ENCODE data around the gene SYCP2L. TPM values are rescaled to one million over a fixed set of nuclear protein-coding genes. Genes with fewer than 3 reads are reported as not detected.

Gene SYCP2L
- polyA plus RNA-seq, 1 of the 3 experiments (the other 2 are of a cell fraction), result 0.82 TPM

DNA sequence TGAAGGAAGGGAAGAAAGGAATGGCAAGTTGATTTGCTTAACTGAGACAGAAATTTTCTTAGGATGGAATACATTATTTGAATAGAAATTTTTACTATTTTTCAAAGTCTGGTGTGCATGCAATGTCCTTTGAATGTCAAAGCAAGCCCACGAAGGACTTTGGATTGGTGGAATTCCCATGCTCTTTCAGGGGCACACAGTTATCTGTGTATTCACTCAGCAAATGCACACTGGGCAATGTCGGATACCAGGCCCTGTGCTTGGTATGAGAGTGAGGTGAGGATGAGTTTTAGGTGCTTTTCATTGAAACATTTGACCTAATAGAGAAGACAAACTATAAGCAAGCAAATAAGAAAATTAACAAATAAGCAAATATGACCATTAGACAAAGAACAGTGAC, 73.3 kb downstream of the SYCP2L start:
- CTCF ChIA-PET, result interaction anchor here (1.6 to 2.5 kb wide), 3 partner anchors 9 to 536 kb away, joined by 3 to 14 read pairs (median 6); no protein-coding TSS in a partner anchor
- Histone ChIP-seq H3K27ac (ENCODE audit: low read depth in 2 of 2, low read length in 1 of 2) (no peak overlapping the region), H3F3A (replicated peaks; ENCODE audit: insufficient read depth) (peaks cover 13% of the 10 kb centered on the region), H3K36me3 (replicated peaks in 1 of 2; ENCODE audit: control insufficient read depth in 1 of 2, insufficient read depth in 2 of 2, low read length in 1 of 2) (no peaks in the 10 kb centered on the region), H3K9me3 (no peaks in the 10 kb centered on the region), H3K9me2 (no peaks in the 10 kb centered on the region), H3K79me2 (ENCODE audit: insufficient read depth) (no peaks in the 10 kb centered on the region), H3K27me3 (ENCODE audit: insufficient read depth) (no peaks in the 10 kb centered on the region), H3K4me3 (ENCODE audit: low read depth in 2 of 2, low read length in 1 of 2) (no peak overlapping the region), H3K4me2 (no peak overlapping the region), H4K20me1 (ENCODE audit: insufficient read depth) (no peaks in the 10 kb centered on the region), H3K4me1 (ENCODE audit: control insufficient read depth in 1 of 2, insufficient read depth in 2 of 2, low read depth in 1 of 2, low read length in 1 of 2) (peaks cover 3% of the 10 kb centered on the region in 2 experiments; a peak in 2 of 4 replicates), H2AFZ (ENCODE audit: low read depth) (no peak overlapping the region), H3K9ac (no peak overlapping the region)
- DNase-seq, result no peak
- POLR2A ChIA-PET, result no interaction called here
- 83% methylated on average over 2 of the region's 2 CpGs for WGBS (ENCODE audit: low lambda C conversion rate)
- TF ChIP-seq JUND (IDR thresholded peaks at IDR 0.05) (no peak), TAF1 (IDR thresholded peaks at IDR 0.05; ENCODE audit: borderline replicate concordance, low read depth, low read length) (no peak), RXRA (IDR thresholded peaks at IDR 0.05; ENCODE audit: borderline replicate concordance, low read depth) (no peak), RFX5 (IDR thresholded peaks at IDR 0.05; ENCODE audit: low read length) (no peak)

DNA sequence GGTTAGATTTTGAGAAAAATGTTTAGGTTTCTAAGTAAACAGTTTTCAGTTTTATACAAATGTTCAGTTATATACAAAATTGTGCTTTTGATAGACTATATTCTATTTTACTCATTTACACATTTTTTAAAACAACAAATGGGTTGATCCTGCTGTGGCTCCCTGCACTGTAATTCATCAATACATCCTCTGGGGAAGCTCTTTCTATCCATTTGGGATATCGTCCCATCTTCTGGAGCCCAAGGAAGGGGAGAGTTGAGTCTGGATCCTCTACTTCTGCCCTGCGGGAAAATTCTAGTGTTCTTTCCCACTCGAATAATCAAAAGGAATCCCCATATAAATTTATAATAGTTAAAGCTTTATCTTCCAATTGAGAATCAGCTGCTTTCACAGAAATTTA, 75.0 kb downstream of the SYCP2L start:
- no peaks in the 10 kb centered on the region for H3K9me2 ChIP-seq
- POLR2A ChIA-PET, result no interaction called here
- TF ChIP-seq ELF1 (IDR thresholded peaks at IDR 0.05) (no peak), TEAD4 (IDR thresholded peaks at IDR 0.05; ENCODE audit: borderline replicate concordance, insufficient read depth) (no peak), NFIC (IDR thresholded peaks at IDR 0.05; ENCODE audit: borderline replicate concordance) (no peak), CTCF (IDR thresholded peaks at IDR 0.05) (no peak), EP300 (IDR thresholded peaks at IDR 0.05; ENCODE audit: borderline replicate concordance in 1 of 2, low read depth in 1 of 2, low read length in 1 of 2) (no peak), YY1 (IDR thresholded peaks at IDR 0.05; ENCODE audit: low read depth) (no peak), MAX (IDR thresholded peaks at IDR 0.05; ENCODE audit: low read depth) (no peak), NRF1 (IDR thresholded peaks at IDR 0.05; ENCODE audit: low read depth, low read length) (no peak), RFX5 (IDR thresholded peaks at IDR 0.05; ENCODE audit: low read length) (no peak), FOXM1 (IDR thresholded peaks at IDR 0.05; ENCODE audit: low read depth) (no peak)
- TF ChIP-seq, protein P1, sequence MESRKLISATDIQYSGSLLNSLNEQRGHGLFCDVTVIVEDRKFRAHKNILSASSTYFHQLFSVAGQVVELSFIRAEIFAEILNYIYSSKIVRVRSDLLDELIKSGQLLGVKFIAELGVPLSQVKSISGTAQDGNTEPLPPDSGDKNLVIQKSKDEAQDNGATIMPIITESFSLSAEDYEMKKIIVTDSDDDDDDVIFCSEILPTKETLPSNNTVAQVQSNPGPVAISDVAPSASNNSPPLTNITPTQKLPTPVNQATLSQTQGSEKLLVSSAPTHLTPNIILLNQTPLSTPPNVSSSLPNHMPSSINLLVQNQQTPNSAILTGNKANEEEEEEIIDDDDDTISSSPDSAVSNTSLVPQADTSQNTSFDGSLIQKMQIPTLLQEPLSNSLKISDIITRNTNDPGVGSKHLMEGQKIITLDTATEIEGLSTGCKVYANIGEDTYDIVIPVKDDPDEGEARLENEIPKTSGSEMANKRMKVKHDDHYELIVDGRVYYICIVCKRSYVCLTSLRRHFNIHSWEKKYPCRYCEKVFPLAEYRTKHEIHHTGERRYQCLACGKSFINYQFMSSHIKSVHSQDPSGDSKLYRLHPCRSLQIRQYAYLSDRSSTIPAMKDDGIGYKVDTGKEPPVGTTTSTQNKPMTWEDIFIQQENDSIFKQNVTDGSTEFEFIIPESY (IDR thresholded peaks at IDR 0.05; ENCODE audit: borderline replicate concordance, low read depth), result no peak
- TF ChIP-seq, protein P2, sequence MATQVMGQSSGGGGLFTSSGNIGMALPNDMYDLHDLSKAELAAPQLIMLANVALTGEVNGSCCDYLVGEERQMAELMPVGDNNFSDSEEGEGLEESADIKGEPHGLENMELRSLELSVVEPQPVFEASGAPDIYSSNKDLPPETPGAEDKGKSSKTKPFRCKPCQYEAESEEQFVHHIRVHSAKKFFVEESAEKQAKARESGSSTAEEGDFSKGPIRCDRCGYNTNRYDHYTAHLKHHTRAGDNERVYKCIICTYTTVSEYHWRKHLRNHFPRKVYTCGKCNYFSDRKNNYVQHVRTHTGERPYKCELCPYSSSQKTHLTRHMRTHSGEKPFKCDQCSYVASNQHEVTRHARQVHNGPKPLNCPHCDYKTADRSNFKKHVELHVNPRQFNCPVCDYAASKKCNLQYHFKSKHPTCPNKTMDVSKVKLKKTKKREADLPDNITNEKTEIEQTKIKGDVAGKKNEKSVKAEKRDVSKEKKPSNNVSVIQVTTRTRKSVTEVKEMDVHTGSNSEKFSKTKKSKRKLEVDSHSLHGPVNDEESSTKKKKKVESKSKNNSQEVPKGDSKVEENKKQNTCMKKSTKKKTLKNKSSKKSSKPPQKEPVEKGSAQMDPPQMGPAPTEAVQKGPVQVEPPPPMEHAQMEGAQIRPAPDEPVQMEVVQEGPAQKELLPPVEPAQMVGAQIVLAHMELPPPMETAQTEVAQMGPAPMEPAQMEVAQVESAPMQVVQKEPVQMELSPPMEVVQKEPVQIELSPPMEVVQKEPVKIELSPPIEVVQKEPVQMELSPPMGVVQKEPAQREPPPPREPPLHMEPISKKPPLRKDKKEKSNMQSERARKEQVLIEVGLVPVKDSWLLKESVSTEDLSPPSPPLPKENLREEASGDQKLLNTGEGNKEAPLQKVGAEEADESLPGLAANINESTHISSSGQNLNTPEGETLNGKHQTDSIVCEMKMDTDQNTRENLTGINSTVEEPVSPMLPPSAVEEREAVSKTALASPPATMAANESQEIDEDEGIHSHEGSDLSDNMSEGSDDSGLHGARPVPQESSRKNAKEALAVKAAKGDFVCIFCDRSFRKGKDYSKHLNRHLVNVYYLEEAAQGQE (IDR thresholded peaks at IDR 0.05; ENCODE audit: low read depth, low read length), result no peak
- no peak overlapping the region for H3K4me3 ChIP-seq (ENCODE audit: low read depth in 2 of 2, low read length in 1 of 2)
- H2AFZ ChIP-seq (ENCODE audit: low read depth), result no peak overlapping the region
- peaks cover 0 to 8% of the 10 kb centered on the region in 2 experiments for H3K36me3 ChIP-seq (replicated peaks in 1 of 2; ENCODE audit: control insufficient read depth in 1 of 2, insufficient read depth in 2 of 2, low read length in 1 of 2)
- H3K9ac ChIP-seq, result no peak overlapping the region
- no peaks in the 10 kb centered on the region for H3K79me2 ChIP-seq (ENCODE audit: insufficient read depth)
- no peaks in the 10 kb centered on the region for H4K20me1 ChIP-seq (ENCODE audit: insufficient read depth)
- peaks cover 13% of the 10 kb centered on the region for H3F3A ChIP-seq (replicated peaks; ENCODE audit: insufficient read depth)
- WGBS (ENCODE audit: low lambda C conversion rate), result 80% methylated on average over 3 of the region's 3 CpGs
- CTCF ChIA-PET, result interaction anchor here (1.0 to 2.5 kb wide), 7 partner anchors 8 to 535 kb away, joined by 3 to 14 read pairs (median 6); no protein-coding TSS in a partner anchor
- no peaks in the 10 kb centered on the region for H3K27me3 ChIP-seq (ENCODE audit: insufficient read depth)
- peaks cover 3% of the 10 kb centered on the region in 2 experiments; a peak in 2 of 4 replicates for H3K4me1 ChIP-seq (ENCODE audit: control insufficient read depth in 1 of 2, insufficient read depth in 2 of 2, low read depth in 1 of 2, low read length in 1 of 2)
- peak overlapping the region in 1 of 2 experiments; percentile 58; a peak in 1 of 4 replicates for H3K27ac ChIP-seq (ENCODE audit: low read depth in 2 of 2, low read length in 1 of 2)
- H3K4me2 ChIP-seq, result 0 out of 2 replicates have a peak overlapping the region, but pooled peaks have one; percentile 31
- DNase-seq, result no peak
- peaks cover 9% of the 10 kb centered on the region for H3K9me3 ChIP-seq

Measured in SK-N-SH (cell line).